ENCODE results near the gene C1orf167.
"Not testable (repeated sequence)": the region's sequence is repeated elsewhere in the genome, so short reads cannot be mapped to it uniquely, and the experiment has no call there.

The C1orf167 gene

GRCh38 chr1:11799099-11799498 lies 37.1 kb downstream of the C1orf167 start:
- H3K9ac ChIP-seq (ENCODE audit: low read depth, low read length) = no peak overlapping the region
- H3K36me3 ChIP-seq (ENCODE audit: insufficient read depth, low read length) = peaks cover 38% of the 10 kb centered on the region
- H3K4me1 ChIP-seq (ENCODE audit: control insufficient read depth, insufficient read depth, low read length) = peaks cover 29% of the 10 kb centered on the region
- H3K4me2 ChIP-seq (ENCODE audit: low read length) = no peak overlapping the region
- H3K27me3 ChIP-seq (ENCODE audit: control insufficient read depth, insufficient read depth, low read length) = no peaks in the 10 kb centered on the region
- no peak overlapping the region for H3K4me3 ChIP-seq (ENCODE audit: low read length)
- H3K9me3 ChIP-seq (replicated peaks; ENCODE audit: low read length) = no peaks in the 10 kb centered on the region

GRCh38 chr1:11799896-11800295 lies 37.9 kb downstream of the C1orf167 start:
- Histone ChIP-seq H3K36me3 (ENCODE audit: insufficient read depth, low read length) (peaks cover 30% of the 10 kb centered on the region), H3K4me1 (ENCODE audit: control insufficient read depth, insufficient read depth, low read length) (peaks cover 37% of the 10 kb centered on the region), H3K4me2 (ENCODE audit: low read length) (no peak overlapping the region), H3K9me3 (replicated peaks; ENCODE audit: low read length) (no peaks in the 10 kb centered on the region), H3K4me3 (ENCODE audit: low read length) (no peak overlapping the region), H3K27me3 (ENCODE audit: control insufficient read depth, insufficient read depth, low read length) (no peaks in the 10 kb centered on the region), H3K9ac (ENCODE audit: low read depth, low read length) (no peak overlapping the region)

GRCh38 chr1:11800391-11800755 lies 38.4 kb downstream of the C1orf167 start:
- Histone ChIP-seq H3K4me3 (ENCODE audit: low read length) (no peak overlapping the region), H3K9ac (ENCODE audit: low read depth, low read length) (no peak overlapping the region), H3K27me3 (ENCODE audit: control insufficient read depth, insufficient read depth, low read length) (no peaks in the 10 kb centered on the region), H3K4me2 (ENCODE audit: low read length) (no peak overlapping the region), H3K36me3 (ENCODE audit: insufficient read depth, low read length) (peaks cover 27% of the 10 kb centered on the region), H3K9me3 (replicated peaks; ENCODE audit: low read length) (no peaks in the 10 kb centered on the region), H3K4me1 (ENCODE audit: control insufficient read depth, insufficient read depth, low read length) (peaks cover 41% of the 10 kb centered on the region)

GRCh38 chr1:11800756-11801433 lies 38.9 kb downstream of the C1orf167 start:
- H3K4me1 ChIP-seq (ENCODE audit: control insufficient read depth, insufficient read depth, low read length) = peaks cover 42% of the 10 kb centered on the region
- peaks cover 22% of the 10 kb centered on the region for H3K36me3 ChIP-seq (ENCODE audit: insufficient read depth, low read length)
- H3K4me3 ChIP-seq (ENCODE audit: low read length) = no peak overlapping the region
- H3K27me3 ChIP-seq (ENCODE audit: control insufficient read depth, insufficient read depth, low read length) = no peaks in the 10 kb centered on the region
- no peaks in the 10 kb centered on the region for H3K9me3 ChIP-seq (replicated peaks; ENCODE audit: low read length)
- H3K4me2 ChIP-seq (ENCODE audit: low read length) = no peak overlapping the region
- H3K9ac ChIP-seq (ENCODE audit: low read depth, low read length) = no peak overlapping the region

- Histone ChIP-seq H3K9me3 (replicated peaks; ENCODE audit: low read length) (no peaks in the 10 kb centered on the region), H3K4me3 (ENCODE audit: low read length) (peak overlapping the region; percentile 76), H3K27me3 (ENCODE audit: control insufficient read depth, insufficient read depth, low read length) (no peaks in the 10 kb centered on the region), H3K4me1 (ENCODE audit: control insufficient read depth, insufficient read depth, low read length) (peaks cover 47% of the 10 kb centered on the region), H3K4me2 (ENCODE audit: low read length) (peak overlapping the region; percentile 98), H3K36me3 (ENCODE audit: insufficient read depth, low read length) (peaks cover 21% of the 10 kb centered on the region), H3K9ac (ENCODE audit: low read depth, low read length) (peak overlapping the region; percentile 66)
Measured at GRCh38 chr1:11802616-11802972, 40.6 kb downstream of the C1orf167 start.

- Histone ChIP-seq H3K4me2 (ENCODE audit: low read length) (peak overlapping the region; percentile 98), H3K9me3 (replicated peaks; ENCODE audit: low read length) (no peaks in the 10 kb centered on the region), H3K4me3 (ENCODE audit: low read length) (peak overlapping the region; percentile 76), H3K4me1 (ENCODE audit: control insufficient read depth, insufficient read depth, low read length) (peaks cover 51% of the 10 kb centered on the region), H3K9ac (ENCODE audit: low read depth, low read length) (peak overlapping the region; percentile 66), H3K27me3 (ENCODE audit: control insufficient read depth, insufficient read depth, low read length) (no peaks in the 10 kb centered on the region), H3K36me3 (ENCODE audit: insufficient read depth, low read length) (peaks cover 21% of the 10 kb centered on the region)
Measured at GRCh38 chr1:11802973-11803885, 41.2 kb downstream of the C1orf167 start.

GRCh38 chr1:11803924-11804665 lies 42.1 kb downstream of the C1orf167 start:
- H3K9me3 ChIP-seq (replicated peaks; ENCODE audit: low read length); H3K27me3 ChIP-seq (ENCODE audit: control insufficient read depth, insufficient read depth, low read length): not testable (repeated sequence)
- Histone ChIP-seq H3K36me3 (ENCODE audit: insufficient read depth, low read length) (peaks cover 21% of the 10 kb centered on the region), H3K4me1 (ENCODE audit: control insufficient read depth, insufficient read depth, low read length) (peaks cover 51% of the 10 kb centered on the region), H3K4me2 (ENCODE audit: low read length) (peak overlapping the region; percentile 98), H3K4me3 (ENCODE audit: low read length) (peak overlapping the region; percentile 88), H3K9ac (ENCODE audit: low read depth, low read length) (peak overlapping the region; percentile 66)

GRCh38 chr1:11804666-11805421 lies 42.9 kb downstream of the C1orf167 start:
- Histone ChIP-seq H3K9ac (ENCODE audit: low read depth, low read length) (peak overlapping the region; percentile 88), H3K9me3 (replicated peaks; ENCODE audit: low read length) (no peaks in the 10 kb centered on the region), H3K4me3 (ENCODE audit: low read length) (peak overlapping the region; percentile 88), H3K4me2 (ENCODE audit: low read length) (peak overlapping the region; percentile 96), H3K27me3 (ENCODE audit: control insufficient read depth, insufficient read depth, low read length) (no peaks in the 10 kb centered on the region), H3K36me3 (ENCODE audit: insufficient read depth, low read length) (peaks cover 27% of the 10 kb centered on the region), H3K4me1 (ENCODE audit: control insufficient read depth, insufficient read depth, low read length) (peaks cover 51% of the 10 kb centered on the region)

- Histone ChIP-seq H3K27me3 (ENCODE audit: control insufficient read depth, insufficient read depth, low read length) (no peaks in the 10 kb centered on the region), H3K36me3 (ENCODE audit: insufficient read depth, low read length) (peaks cover 26% of the 10 kb centered on the region), H3K4me1 (ENCODE audit: control insufficient read depth, insufficient read depth, low read length) (peaks cover 51% of the 10 kb centered on the region), H3K4me2 (ENCODE audit: low read length) (peak within 1 kb of the TSS; percentile 96), H3K9me3 (replicated peaks; ENCODE audit: low read length) (no peaks in the 10 kb centered on the region), H3K4me3 (ENCODE audit: low read length) (peak within 1 kb of the TSS; percentile 88), H3K9ac (ENCODE audit: low read depth, low read length) (peak within 1 kb of the TSS; percentile 88)
Measured at GRCh38 chr1:11805422-11806306, 43.7 kb downstream of the C1orf167 start, which contains the start of the genes CLCN6 and MTHFR. TSS of gene CLCN6 (plus strand) at chr1:11806191. CDS start at chr1:11806263, 72 bp downstream. TSS of gene MTHFR (minus strand) at chr1:11805964. CDS start at chr1:11803116, 2,848 bp downstream.

- H3K9me3 ChIP-seq (replicated peaks; ENCODE audit: low read length) = no peaks in the 10 kb centered on the region
- H3K9ac ChIP-seq (ENCODE audit: low read depth, low read length) = peak overlapping the region; percentile 88
- no peaks in the 10 kb centered on the region for H3K27me3 ChIP-seq (ENCODE audit: control insufficient read depth, insufficient read depth, low read length)
- H3K4me3 ChIP-seq (ENCODE audit: low read length) = peak overlapping the region; percentile 88
- peaks cover 51% of the 10 kb centered on the region for H3K4me1 ChIP-seq (ENCODE audit: control insufficient read depth, insufficient read depth, low read length)
- peaks cover 23% of the 10 kb centered on the region for H3K36me3 ChIP-seq (ENCODE audit: insufficient read depth, low read length)
- H3K4me2 ChIP-seq (ENCODE audit: low read length) = peak overlapping the region; percentile 82
Measured at GRCh38 chr1:11806307-11806936, 44.4 kb downstream of the C1orf167 start.
